Stimulated activated CD8-positive, alpha-beta memory T cell treated with anti-CD3 and anti-CD28 coated beads, Interleukin-12 subunit alpha, Interleukin-12 subunit beta, amount 100 ng/mL, for 24 hours (primary cell): ENCODE results near the gene TTLL11.

Experiments
- DNase-seq: peaks from one replicate; pipeline ENCODE4 v3.0.0-alpha.2; 2020; ENCODE audit errors: extremely low read depth

TTLL11 gene

GRCh38 chr9:121972501-121972981, 120.6 kb downstream of the TTLL11 start:
- DNase-seq, result no peak

- DNase-seq, result no peak
Measured at GRCh38 chr9:121968056-121968455, 125.1 kb downstream of the TTLL11 start.

- no peak for DNase-seq
Measured at GRCh38 chr9:121966706-121967105, 126.4 kb downstream of the TTLL11 start.

- no peak for DNase-seq
Measured at GRCh38 chr9:121963528-121963995, 129.5 kb downstream of the TTLL11 start.

GRCh38 chr9:121962421-121962820, 130.7 kb downstream of the TTLL11 start:
- DNase-seq, result no peak

GRCh38 chr9:121960665-121961064, 132.4 kb downstream of the TTLL11 start:
- no peak for DNase-seq

- DNase-seq, result no peak
Measured at GRCh38 chr9:121958530-121958929, 134.6 kb downstream of the TTLL11 start.

GRCh38 chr9:121956808-121957207, 136.3 kb downstream of the TTLL11 start:
- no peak for DNase-seq

GRCh38 chr9:121955649-121956048, 137.5 kb downstream of the TTLL11 start:
- DNase-seq, result no peak

- DNase-seq, result no peak
Measured at GRCh38 chr9:121954477-121955140, 138.5 kb downstream of the TTLL11 start.

- DNase-seq, result no peak
Measured at GRCh38 chr9:121952611-121953010, 140.5 kb downstream of the TTLL11 start.

- no peak for DNase-seq
Measured at GRCh38 chr9:121950866-121951265, 142.2 kb downstream of the TTLL11 start.

GRCh38 chr9:121950441-121950840, 142.7 kb downstream of the TTLL11 start:
- no peak for DNase-seq

- no peak for DNase-seq
Measured at GRCh38 chr9:121949766-121950165, 143.3 kb downstream of the TTLL11 start.

GRCh38 chr9:121949364-121949763, 143.7 kb downstream of the TTLL11 start:
- no peak for DNase-seq

- no peak for DNase-seq
Measured at GRCh38 chr9:121947775-121948174, 145.3 kb downstream of the TTLL11 start.

GRCh38 chr9:121946465-121946864, 146.6 kb downstream of the TTLL11 start:
- no peak for DNase-seq

- no peak for DNase-seq
Measured at GRCh38 chr9:121945849-121946248, 147.3 kb downstream of the TTLL11 start.

- no peak for DNase-seq
Measured at GRCh38 chr9:121945281-121945680, 147.8 kb downstream of the TTLL11 start.

GRCh38 chr9:121944711-121945191, 148.4 kb downstream of the TTLL11 start:
- DNase-seq, result no peak

GRCh38 chr9:121943463-121943862, 149.6 kb downstream of the TTLL11 start:
- no peak for DNase-seq

GRCh38 chr9:121942866-121943382, 150.2 kb downstream of the TTLL11 start:
- DNase-seq, result no peak

GRCh38 chr9:121942313-121942712, 150.8 kb downstream of the TTLL11 start:
- no peak for DNase-seq
